ENCODE results near the gene POLR3K. TPM values are rescaled to one million over a fixed set of nuclear protein-coding genes. Genes with fewer than 3 reads are reported as not detected.

Gene POLR3K
- total RNA-seq, 1 experiment from 2014 or later, result 22.7 TPM

DNA sequence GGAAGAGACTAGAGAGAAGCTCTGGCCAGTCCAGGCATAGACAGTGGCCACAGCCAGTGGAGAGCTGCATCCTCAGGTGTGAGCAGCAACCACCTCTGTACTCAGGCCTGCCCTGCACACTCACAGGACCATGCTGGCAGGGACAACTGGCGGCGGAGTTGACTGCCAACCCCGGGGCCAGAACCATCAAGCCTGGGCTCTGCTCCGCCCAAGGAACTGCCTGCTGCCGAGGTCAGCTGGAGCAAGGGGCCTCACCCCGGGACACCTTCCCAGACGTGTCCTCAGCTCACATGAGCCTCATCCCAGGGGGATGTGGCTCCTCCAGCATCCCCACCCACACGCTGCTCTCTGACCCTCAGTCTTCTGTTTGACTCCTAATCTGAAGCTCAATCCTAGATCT is 15.8 kb upstream of the POLR3K start:
- no peaks in the 10 kb centered on the region for H4K20me1 ChIP-seq (ENCODE audit: insufficient read depth)
- intact Hi-C loops (cut with micrococcal nuclease), result no loop called here
- DNase-seq (ENCODE audit: low read depth, low spot score) (no peak), ATAC-seq (no peak)
- no peak overlapping the region for H2AFZ ChIP-seq (ENCODE audit: low read depth, low read length, poor library complexity, severe bottlenecking)
- no peak overlapping the region for H3K4me2 ChIP-seq (ENCODE audit: low read length)
- TF ChIP-seq CEBPB (IDR thresholded peaks at IDR 0.05; ENCODE audit: low read depth), result no peak
- TF ChIP-seq, protein P1, sequence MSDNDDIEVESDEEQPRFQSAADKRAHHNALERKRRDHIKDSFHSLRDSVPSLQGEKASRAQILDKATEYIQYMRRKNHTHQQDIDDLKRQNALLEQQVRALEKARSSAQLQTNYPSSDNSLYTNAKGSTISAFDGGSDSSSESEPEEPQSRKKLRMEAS (IDR thresholded peaks at IDR 0.05), result no peak
- no peak for TF ChIP-seq CBX3 (IDR thresholded peaks at IDR 0.05; ENCODE audit: low read depth)
- no peak for TF ChIP-seq ELF1 (IDR thresholded peaks at IDR 0.05; ENCODE audit: borderline replicate concordance, low read depth)
- TF ChIP-seq ZFX (IDR thresholded peaks at IDR 0.05), result no peak
- TF ChIP-seq EZH2 (IDR thresholded peaks at IDR 0.05), result no peak
- no peak for TF ChIP-seq SP1 (IDR thresholded peaks at IDR 0.05; ENCODE audit: low read depth)
- TF ChIP-seq POLR2AphosphoS5 (IDR thresholded peaks at IDR 0.05; ENCODE audit: low read depth, low read length), result no peak
- no peak for TF ChIP-seq RAD21 (IDR thresholded peaks at IDR 0.05; ENCODE audit: low read depth)
- ChIA-PET POLR2A (no interaction called here), CTCF (no interaction called here), RAD21 (ENCODE audit: low non-redundant PET in 1 of 2, low total read pairs in 2 of 2, uncharacterized antibody in 2 of 2, unreplicated experiment in 2 of 2) (no interaction called here)
- H3K79me2 ChIP-seq (ENCODE audit: insufficient read depth, low read length), result no peaks in the 10 kb centered on the region
- H3K9ac ChIP-seq (ENCODE audit: low read length), result no peak overlapping the region
- H3K27me3 ChIP-seq (ENCODE audit: insufficient read depth, low read length), result no peaks in the 10 kb centered on the region
- no peak overlapping the region for H3K4me3 ChIP-seq (replicated peaks in 1 of 2; ENCODE audit: low read depth in 1 of 2, low read length in 2 of 2)
- H3K9me2 ChIP-seq (ENCODE audit: insufficient read depth), result no peaks in the 10 kb centered on the region
- no peaks in the 10 kb centered on the region for H3K36me3 ChIP-seq (ENCODE audit: control insufficient read depth in 1 of 2, insufficient read depth in 2 of 2, low read length in 2 of 2)
- no peaks in the 10 kb centered on the region for H3K9me3 ChIP-seq (ENCODE audit: control insufficient read depth in 1 of 2, insufficient read depth in 1 of 2, low read depth in 1 of 2, low read length in 2 of 2)
- peaks cover 13 to 29% of the 10 kb centered on the region in 2 experiments for H3K4me1 ChIP-seq (ENCODE audit: control insufficient read depth in 1 of 2, insufficient read depth in 2 of 2, low read length in 2 of 2)
- BruUV-seq (replicated peaks), result no TSS peak
- no peak overlapping the region for H3K27ac ChIP-seq (ENCODE audit: low read depth, low read length)

- Histone ChIP-seq H4K20me1 (ENCODE audit: insufficient read depth) (no peaks in the 10 kb centered on the region), H3K4me1 (ENCODE audit: control insufficient read depth in 1 of 2, insufficient read depth in 2 of 2, low read length in 2 of 2) (peaks cover 13 to 25% of the 10 kb centered on the region in 2 experiments), H3K9me2 (ENCODE audit: insufficient read depth) (no peaks in the 10 kb centered on the region), H3K9me3 (ENCODE audit: control insufficient read depth in 1 of 2, insufficient read depth in 1 of 2, low read depth in 1 of 2, low read length in 2 of 2) (no peaks in the 10 kb centered on the region), H2AFZ (ENCODE audit: low read depth, low read length, poor library complexity, severe bottlenecking) (no peak overlapping the region), H3K36me3 (ENCODE audit: control insufficient read depth in 1 of 2, insufficient read depth in 2 of 2, low read length in 2 of 2) (no peaks in the 10 kb centered on the region), H3K4me3 (replicated peaks in 1 of 2; ENCODE audit: low read depth in 1 of 2, low read length in 2 of 2) (no peak overlapping the region), H3K79me2 (ENCODE audit: insufficient read depth, low read length) (no peaks in the 10 kb centered on the region), H3K4me2 (ENCODE audit: low read length) (no peak overlapping the region), H3K9ac (ENCODE audit: low read length) (no peak overlapping the region), H3K27me3 (ENCODE audit: insufficient read depth, low read length) (no peaks in the 10 kb centered on the region), H3K27ac (ENCODE audit: low read depth, low read length) (no peak overlapping the region)
- ChIA-PET CTCF (interaction anchor here (3.2 kb wide), 1 partner anchor 29 kb away, joined by 29 read pairs; no protein-coding TSS in a partner anchor), RAD21 (ENCODE audit: low non-redundant PET in 1 of 2, low total read pairs in 2 of 2, uncharacterized antibody in 2 of 2, unreplicated experiment in 2 of 2) (no interaction called here), POLR2A (no interaction called here)
- no TSS peak for BruUV-seq (replicated peaks)
- no peak for ATAC-seq
- no peak for DNase-seq (ENCODE audit: low read depth, low spot score)
- intact Hi-C loops (cut with micrococcal nuclease), result no loop called here
- no peak for TF ChIP-seq ATF3 (IDR thresholded peaks at IDR 0.05)
- TF ChIP-seq TCF7L2 (IDR thresholded peaks at IDR 0.05; ENCODE audit: borderline replicate concordance, extremely low read depth, insufficient read depth, insufficient read length), result no peak
- TF ChIP-seq, protein P1 (IDR thresholded peaks at IDR 0.05), result no peak
- TF ChIP-seq EZH2phosphoT487 (IDR thresholded peaks at IDR 0.05; ENCODE audit: borderline replicate concordance), result no peak
- no peak for TF ChIP-seq CEBPB (IDR thresholded peaks at IDR 0.05; ENCODE audit: low read depth)
- TF ChIP-seq SRF (IDR thresholded peaks at IDR 0.05; ENCODE audit: low read depth), result no peak
- TF ChIP-seq YY1 (IDR thresholded peaks at IDR 0.05; ENCODE audit: extremely low read depth, insufficient replicate concordance, low read depth, low read length), result no peak
- TF ChIP-seq EGR1 (IDR thresholded peaks at IDR 0.05; ENCODE audit: low read depth), result no peak
- TF ChIP-seq, protein P2, sequence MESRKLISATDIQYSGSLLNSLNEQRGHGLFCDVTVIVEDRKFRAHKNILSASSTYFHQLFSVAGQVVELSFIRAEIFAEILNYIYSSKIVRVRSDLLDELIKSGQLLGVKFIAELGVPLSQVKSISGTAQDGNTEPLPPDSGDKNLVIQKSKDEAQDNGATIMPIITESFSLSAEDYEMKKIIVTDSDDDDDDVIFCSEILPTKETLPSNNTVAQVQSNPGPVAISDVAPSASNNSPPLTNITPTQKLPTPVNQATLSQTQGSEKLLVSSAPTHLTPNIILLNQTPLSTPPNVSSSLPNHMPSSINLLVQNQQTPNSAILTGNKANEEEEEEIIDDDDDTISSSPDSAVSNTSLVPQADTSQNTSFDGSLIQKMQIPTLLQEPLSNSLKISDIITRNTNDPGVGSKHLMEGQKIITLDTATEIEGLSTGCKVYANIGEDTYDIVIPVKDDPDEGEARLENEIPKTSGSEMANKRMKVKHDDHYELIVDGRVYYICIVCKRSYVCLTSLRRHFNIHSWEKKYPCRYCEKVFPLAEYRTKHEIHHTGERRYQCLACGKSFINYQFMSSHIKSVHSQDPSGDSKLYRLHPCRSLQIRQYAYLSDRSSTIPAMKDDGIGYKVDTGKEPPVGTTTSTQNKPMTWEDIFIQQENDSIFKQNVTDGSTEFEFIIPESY (IDR thresholded peaks at IDR 0.05; ENCODE audit: extremely low read depth, insufficient replicate concordance, low read length), result no peak
- TF ChIP-seq POLR2AphosphoS5 (IDR thresholded peaks at IDR 0.05; ENCODE audit: low read depth, low read length), result no peak
- no peak for TF ChIP-seq ZNF274 (IDR thresholded peaks at IDR 0.05; ENCODE audit: low read depth, low read length)
- no peak for TF ChIP-seq SIN3A (IDR thresholded peaks at IDR 0.05; ENCODE audit: low read depth)
- no peak for TF ChIP-seq POLR2A (IDR thresholded peaks at IDR 0.05; ENCODE audit: borderline replicate concordance, extremely low read depth, insufficient read depth, insufficient read length)
- TF ChIP-seq ZFX (IDR thresholded peaks at IDR 0.05), result no peak
Measured at GRCh38 chr16:67884-68789, 14.7 kb upstream of the POLR3K start.
